GM12878 (cell line): Measurements from ENCODE around the gene PLEKHG4B.

Source experiments
- CEBPB ChIP-seq, 2 experiments: fragments of 150-350 bp in 1 of 2; IDR thresholded peaks; 2 replicates each; pipeline ENCODE4 v1.6.1; 2012 to 2014; ENCODE audit warnings: low read depth in 2 of 2, low read length in 2 of 2, borderline replicate concordance in 1 of 2, inconsistent platforms in 1 of 2
- CHD1 ChIP-seq: IDR thresholded peaks from 2 replicates; pipeline ENCODE4 v1.6.1; 2012; ENCODE audit warnings: low read depth, low read length, improper control_type of control experiment
- EZH2 ChIP-seq: IDR thresholded peaks from 2 replicates; pipeline ENCODE4 v1.6.1; 2012; ENCODE audit warnings: low read depth, mild to moderate bottlenecking, control low read depth, inconsistent platforms, low read length, borderline replicate concordance; ENCODE audit not compliant: control insufficient read depth
- JUNB ChIP-seq: IDR thresholded peaks from 2 replicates; pipeline ENCODE4 v1.6.1; 2016; ENCODE audit warnings: antibody characterized with exemption, mild to moderate bottlenecking
- MYC ChIP-seq: IDR thresholded peaks from 2 replicates; pipeline ENCODE4 v1.6.1; 2011; ENCODE audit warnings: mild to moderate bottlenecking, low read length, moderate library complexity, inconsistent platforms; ENCODE audit not compliant: insufficient read depth, insufficient replicate concordance, insufficient read length, severe bottlenecking
- POLR2AphosphoS5 ChIP-seq: IDR thresholded peaks from 2 replicates; pipeline ENCODE4 v1.6.1; 2011; ENCODE audit warnings: mild to moderate bottlenecking, low read length, inconsistent platforms
- TF ChIP-seq, protein P1 (sequence below): fragments of 450-650 bp; IDR thresholded peaks from 2 replicates; pipeline ENCODE4 v1.6.1; 2017; ENCODE audit warnings: mild to moderate bottlenecking, low read depth, inconsistent platforms; ENCODE audit not compliant: poor library complexity, severe bottlenecking

DNA sequence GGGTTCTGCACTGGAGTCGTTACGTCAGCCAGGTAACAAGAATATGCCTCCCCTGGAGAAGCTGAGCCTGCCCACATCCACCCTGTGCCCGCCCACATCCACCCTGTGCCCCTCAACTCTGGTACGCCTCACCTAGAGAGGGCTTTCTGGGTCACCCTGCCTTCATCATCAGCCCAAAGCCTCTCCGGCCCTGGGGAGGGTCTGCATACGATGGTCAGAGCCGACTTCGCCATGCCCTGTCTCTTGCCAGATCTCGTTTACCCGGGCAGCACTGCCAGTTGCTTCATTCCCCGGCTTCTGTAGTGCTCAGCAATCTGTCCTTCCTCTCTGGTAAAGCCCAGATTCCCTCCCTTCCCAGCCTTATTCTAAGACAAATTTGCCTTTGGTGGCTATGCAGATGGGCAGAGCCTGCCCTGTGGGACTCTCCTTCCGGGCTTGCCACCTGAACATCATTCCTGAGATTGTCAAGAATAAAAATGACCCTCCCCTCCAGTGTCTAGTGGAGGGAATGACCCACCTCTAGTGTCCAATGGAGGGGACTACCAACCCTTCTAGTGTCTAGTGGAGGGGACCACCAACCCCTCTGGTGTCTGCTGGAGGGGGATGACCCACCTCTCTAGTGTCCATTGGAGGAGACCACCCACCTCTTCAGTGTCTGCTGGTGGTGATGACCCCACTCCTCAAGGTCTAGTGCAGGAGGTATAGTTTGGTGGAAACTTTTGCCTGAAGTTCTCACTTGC lies 3.4 kb downstream of the PLEKHG4B start:
- TF ChIP-seq MYC = no peak
- TF ChIP-seq CHD1 = no peak
- no peak for TF ChIP-seq CEBPB (IDR thresholded peaks at IDR 0.05; ENCODE audit: borderline replicate concordance in 1 of 2, low read depth in 2 of 2, low read length in 2 of 2)
- no peak for TF ChIP-seq JUNB
- no peak for TF ChIP-seq POLR2AphosphoS5
- no peak for TF ChIP-seq EZH2
- TF ChIP-seq, protein P1, sequence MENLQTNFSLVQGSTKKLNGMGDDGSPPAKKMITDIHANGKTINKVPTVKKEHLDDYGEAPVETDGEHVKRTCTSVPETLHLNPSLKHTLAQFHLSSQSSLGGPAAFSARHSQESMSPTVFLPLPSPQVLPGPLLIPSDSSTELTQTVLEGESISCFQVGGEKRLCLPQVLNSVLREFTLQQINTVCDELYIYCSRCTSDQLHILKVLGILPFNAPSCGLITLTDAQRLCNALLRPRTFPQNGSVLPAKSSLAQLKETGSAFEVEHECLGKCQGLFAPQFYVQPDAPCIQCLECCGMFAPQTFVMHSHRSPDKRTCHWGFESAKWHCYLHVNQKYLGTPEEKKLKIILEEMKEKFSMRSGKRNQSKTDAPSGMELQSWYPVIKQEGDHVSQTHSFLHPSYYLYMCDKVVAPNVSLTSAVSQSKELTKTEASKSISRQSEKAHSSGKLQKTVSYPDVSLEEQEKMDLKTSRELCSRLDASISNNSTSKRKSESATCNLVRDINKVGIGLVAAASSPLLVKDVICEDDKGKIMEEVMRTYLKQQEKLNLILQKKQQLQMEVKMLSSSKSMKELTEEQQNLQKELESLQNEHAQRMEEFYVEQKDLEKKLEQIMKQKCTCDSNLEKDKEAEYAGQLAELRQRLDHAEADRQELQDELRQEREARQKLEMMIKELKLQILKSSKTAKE = no peak
